NT2/D1 (cell line): ENCODE measurements around the gene FRMD4A.
"Not testable (repeated sequence)": the region's sequence is repeated elsewhere in the genome, so short reads cannot be mapped to it uniquely, and the experiment has no call there.

Source experiments
- DNase-seq: peaks from one replicate; pipeline ENCODE4 v3.0.0-alpha.2; 2011; ENCODE audit warnings: low read depth, low spot score
- H3K27me3 ChIP-seq: 2 replicates; pipeline ENCODE4 v1.6.0; 2011; ENCODE audit warnings: mild to moderate bottlenecking; ENCODE audit not compliant: insufficient read length, insufficient read depth
- H3K36me3 ChIP-seq: 2 replicates; pipeline ENCODE4 v1.6.1; 2011; ENCODE audit warnings: mild to moderate bottlenecking, low read length, mixed read lengths; ENCODE audit not compliant: insufficient read depth, insufficient read length
- H3K4me1 ChIP-seq: 2 replicates; pipeline ENCODE4 v1.5.1; 2011; ENCODE audit not compliant: insufficient read depth, insufficient read length
- H3K4me3 ChIP-seq: 2 replicates; pipeline ENCODE4 v1.5.1; 2011; ENCODE audit warnings: low read depth; ENCODE audit not compliant: insufficient read length
- H3K9ac ChIP-seq: 2 replicates; pipeline ENCODE4 v1.6.0; 2011; ENCODE audit warnings: low read depth; ENCODE audit not compliant: insufficient read length
- H3K9me3 ChIP-seq: 2 replicates; pipeline ENCODE4 v1.5.1; 2011; ENCODE audit warnings: mild to moderate bottlenecking, low read length; ENCODE audit not compliant: insufficient read depth
- SUZ12 ChIP-seq: IDR thresholded peaks from 2 replicates; pipeline ENCODE4 v1.6.1; 2011; ENCODE audit not compliant: insufficient read length, insufficient read depth; ENCODE audit errors: extremely low read depth
- YY1 ChIP-seq: IDR thresholded peaks from 2 replicates; pipeline ENCODE4 v1.6.1; 2011; ENCODE audit not compliant: insufficient read length, insufficient read depth
- ZNF274 ChIP-seq: IDR thresholded peaks from 2 replicates; pipeline ENCODE4 v1.6.1; 2011; ENCODE audit warnings: mild to moderate bottlenecking, low read depth, low read length

Gene FRMD4A

DNA sequence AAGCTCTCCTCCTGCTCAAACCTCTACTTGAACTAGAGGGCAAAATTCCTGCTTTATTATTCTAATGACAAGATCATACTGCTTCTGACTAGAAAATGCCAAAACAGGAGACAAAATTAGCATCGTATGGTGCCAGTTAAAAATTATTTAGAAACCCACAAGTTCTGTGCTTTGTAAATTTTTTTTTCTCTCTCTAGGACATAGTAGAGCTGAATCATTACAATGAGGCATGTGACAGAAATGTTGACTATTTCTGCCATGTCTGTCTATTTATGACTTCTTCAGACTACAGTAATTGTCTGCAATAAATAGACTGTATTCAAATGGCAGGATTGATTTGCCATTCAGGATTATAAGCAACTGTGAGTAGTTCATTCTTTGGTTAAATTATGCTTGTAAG is 408.1 kb downstream of the FRMD4A start:
- no peaks in the 10 kb centered on the region for H3K27me3 ChIP-seq
- TF ChIP-seq ZNF274 = no peak
- TF ChIP-seq SUZ12 = no peak
- TF ChIP-seq YY1 = no peak
- H3K4me1 ChIP-seq = no peaks in the 10 kb centered on the region
- H3K9me3 ChIP-seq = no peaks in the 10 kb centered on the region
- H3K36me3 ChIP-seq = no peaks in the 10 kb centered on the region
- no peak overlapping the region for H3K4me3 ChIP-seq
- H3K9ac ChIP-seq = no peak overlapping the region
- no peak for DNase-seq

DNA sequence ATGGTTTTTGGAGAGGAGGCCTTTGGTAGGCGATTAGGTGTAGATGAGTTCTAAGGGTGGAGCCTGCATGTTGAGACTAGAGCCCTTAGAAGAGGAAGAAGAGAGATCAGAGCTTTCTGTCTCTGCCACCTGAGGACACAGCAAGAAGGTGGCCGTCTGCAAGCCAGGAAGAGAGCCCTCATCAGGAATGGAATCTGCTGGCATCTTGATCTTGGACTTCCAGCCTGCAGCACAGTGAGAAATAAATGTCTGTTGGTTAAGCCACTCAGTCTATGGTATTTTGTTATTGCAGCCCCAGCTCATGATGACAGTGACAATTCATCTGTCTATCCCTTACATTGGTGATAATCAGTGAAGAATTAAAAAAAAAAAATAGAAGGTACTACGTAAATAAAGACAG is 408.8 kb downstream of the FRMD4A start:
- H3K36me3 ChIP-seq = no peaks in the 10 kb centered on the region
- no peaks in the 10 kb centered on the region for H3K4me1 ChIP-seq
- no peak for TF ChIP-seq YY1
- no peak overlapping the region for H3K4me3 ChIP-seq
- H3K9me3 ChIP-seq = no peaks in the 10 kb centered on the region
- no peak overlapping the region for H3K9ac ChIP-seq
- no peak for DNase-seq
- H3K27me3 ChIP-seq = no peaks in the 10 kb centered on the region

DNA sequence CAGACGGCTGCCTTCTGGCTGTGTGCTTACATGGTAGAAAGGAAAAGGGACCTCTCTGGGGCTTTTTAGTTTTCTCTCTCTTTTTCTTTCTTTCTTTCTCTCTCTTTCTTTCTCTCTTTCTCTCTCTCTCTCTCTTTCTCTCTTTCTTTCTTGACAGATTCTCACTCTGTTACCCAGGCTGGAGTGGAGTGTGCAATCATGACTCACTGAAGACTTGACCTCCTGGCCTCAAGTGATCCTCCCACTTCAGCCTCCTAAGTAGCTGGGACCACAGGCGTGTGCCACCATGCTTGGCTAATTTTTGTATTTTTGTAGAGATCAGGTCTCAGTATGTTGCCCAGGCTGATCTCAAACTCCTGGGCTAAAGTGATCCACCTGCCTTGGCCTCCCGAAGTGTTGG is 409.6 kb downstream of the FRMD4A start:
- H3K36me3 ChIP-seq, H3K9ac ChIP-seq, DNase-seq, H3K4me3 ChIP-seq, H3K4me1 ChIP-seq, H3K9me3 ChIP-seq, H3K27me3 ChIP-seq: not testable (repeated sequence)

DNA sequence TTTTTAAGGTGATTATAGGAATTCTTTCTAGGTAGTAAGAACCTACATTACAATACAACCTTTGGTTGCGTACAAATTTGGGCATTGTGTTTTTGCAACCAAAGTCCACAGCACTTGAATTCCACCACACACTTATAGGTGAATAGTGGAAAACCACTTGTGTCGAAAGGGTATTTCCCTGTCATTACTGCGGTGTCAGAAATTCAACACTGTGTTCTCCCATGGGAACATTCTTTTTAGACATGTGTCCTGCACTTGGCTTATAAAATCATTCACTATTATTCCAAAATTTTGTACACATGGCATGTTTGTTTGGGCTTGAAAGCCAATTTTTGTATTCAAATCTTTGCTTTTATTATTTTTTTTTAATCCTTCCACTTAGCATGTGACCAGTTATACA is 410.3 kb downstream of the FRMD4A start:
- H3K9me3 ChIP-seq = no peaks in the 10 kb centered on the region
- H3K27me3 ChIP-seq = no peaks in the 10 kb centered on the region
- no peaks in the 10 kb centered on the region for H3K4me1 ChIP-seq
- H3K4me3 ChIP-seq = no peak overlapping the region
- no peak overlapping the region for H3K9ac ChIP-seq
- DNase-seq = no peak
- no peak for TF ChIP-seq YY1
- no peak for TF ChIP-seq ZNF274
- TF ChIP-seq SUZ12 = no peak
- H3K36me3 ChIP-seq = no peaks in the 10 kb centered on the region

DNA sequence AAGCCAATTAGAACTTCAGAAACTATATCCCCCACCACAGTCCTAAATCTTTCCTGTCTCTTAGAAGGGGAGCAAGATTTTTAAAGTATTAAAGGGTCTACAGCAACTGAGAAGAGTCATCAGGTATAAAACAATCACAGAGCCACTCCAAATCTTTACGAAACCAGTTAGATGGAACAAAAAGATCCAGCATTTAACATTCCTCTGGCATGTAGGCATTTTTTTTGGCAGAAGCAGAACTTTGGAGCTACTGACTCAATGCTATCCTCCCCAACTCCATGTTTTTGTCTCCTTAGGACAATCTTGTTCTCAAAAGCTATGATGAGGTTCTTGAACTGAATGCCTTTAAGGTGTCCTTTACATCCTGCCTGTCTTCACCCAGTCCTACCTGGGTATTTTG is 410.7 kb downstream of the FRMD4A start:
- H3K9me3 ChIP-seq = no peaks in the 10 kb centered on the region
- no peak overlapping the region for H3K4me3 ChIP-seq
- TF ChIP-seq YY1 = no peak
- TF ChIP-seq ZNF274 = no peak
- no peak for TF ChIP-seq SUZ12
- no peak for DNase-seq
- no peaks in the 10 kb centered on the region for H3K4me1 ChIP-seq
- H3K36me3 ChIP-seq = no peaks in the 10 kb centered on the region
- H3K27me3 ChIP-seq = no peaks in the 10 kb centered on the region
- no peak overlapping the region for H3K9ac ChIP-seq

DNA sequence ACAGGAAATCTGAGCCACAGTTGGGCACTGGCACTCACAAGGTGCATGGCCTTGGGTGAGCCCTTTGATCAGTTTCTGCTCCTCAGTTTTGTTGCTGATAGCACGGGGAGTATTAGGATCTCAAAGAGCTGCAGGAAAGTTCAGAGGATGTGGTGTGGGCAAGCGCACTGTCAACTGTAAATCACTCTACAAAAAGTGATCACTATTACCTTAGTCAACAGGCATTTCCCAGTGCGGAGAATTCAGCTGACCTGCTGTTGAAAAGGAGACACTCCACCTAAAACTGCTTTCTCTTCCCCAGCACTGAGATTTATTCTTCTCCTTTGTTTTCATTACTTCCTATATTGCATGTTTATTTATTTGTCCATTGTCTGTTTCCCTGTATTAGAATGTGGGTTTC is 412.9 kb downstream of the FRMD4A start:
- Histone ChIP-seq H3K27me3 (no peaks in the 10 kb centered on the region), H3K4me1 (no peaks in the 10 kb centered on the region), H3K9ac (no peak overlapping the region), H3K4me3 (no peak overlapping the region), H3K9me3 (no peaks in the 10 kb centered on the region), H3K36me3 (no peaks in the 10 kb centered on the region)
- no peak for DNase-seq
- TF ChIP-seq ZNF274 (no peak), YY1 (no peak), SUZ12 (no peak)

DNA sequence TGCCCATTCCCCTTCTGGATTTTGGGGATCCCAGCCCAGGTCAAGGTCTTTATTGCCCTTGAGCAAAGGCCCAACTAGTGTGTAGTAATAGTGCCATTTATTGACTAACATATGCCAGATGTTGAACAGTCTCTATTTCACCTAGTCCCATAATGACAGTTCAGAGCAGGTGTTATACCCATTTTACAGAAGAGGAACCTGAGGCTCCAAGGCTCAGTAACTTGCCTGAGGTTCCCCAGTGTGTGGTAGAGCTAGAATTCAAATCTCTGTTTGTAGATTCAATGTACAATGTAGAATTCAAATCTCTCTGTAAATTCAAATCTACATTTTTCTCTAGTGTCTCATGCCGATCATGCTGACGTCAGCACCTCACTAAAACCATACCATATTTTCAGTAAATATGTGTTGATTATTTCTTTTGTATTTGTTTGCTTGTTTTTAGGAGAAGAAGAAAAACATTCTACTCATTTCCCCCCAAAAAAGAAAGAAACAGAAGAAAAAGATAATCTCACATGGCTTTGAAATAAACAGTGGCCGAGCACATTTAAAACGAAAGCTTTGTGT is 414.3 kb downstream of the FRMD4A start:
- no peak overlapping the region for H3K4me3 ChIP-seq
- H3K9ac ChIP-seq = no peak overlapping the region
- no peaks in the 10 kb centered on the region for H3K36me3 ChIP-seq
- H3K9me3 ChIP-seq = no peaks in the 10 kb centered on the region
- DNase-seq = no peak
- no peaks in the 10 kb centered on the region for H3K27me3 ChIP-seq
- H3K4me1 ChIP-seq = no peaks in the 10 kb centered on the region
- TF ChIP-seq SUZ12 (no peak), YY1 (no peak), ZNF274 (no peak)

DNA sequence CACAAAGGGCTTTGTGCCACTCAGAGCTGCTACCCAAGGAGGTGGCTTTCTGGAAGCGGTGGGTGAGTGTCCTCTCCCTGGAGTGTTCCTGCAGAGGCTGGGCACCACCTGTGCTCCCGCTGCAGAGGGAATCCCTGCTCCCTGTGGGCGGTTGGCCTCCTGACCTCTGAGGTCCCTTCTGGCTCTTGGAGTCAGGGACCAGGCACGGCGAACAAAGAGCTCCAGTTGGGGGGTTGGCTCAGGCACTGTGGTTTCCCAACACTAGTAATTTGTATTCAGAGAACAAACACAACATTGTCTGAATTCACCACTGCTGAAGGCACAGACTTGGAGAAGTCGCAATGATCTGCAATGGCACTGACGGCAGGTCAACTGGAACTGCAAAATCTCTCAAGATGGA is 415.0 kb downstream of the FRMD4A start:
- Histone ChIP-seq H3K27me3 (no peaks in the 10 kb centered on the region), H3K4me1 (no peaks in the 10 kb centered on the region), H3K4me3 (no peak overlapping the region), H3K9me3 (no peaks in the 10 kb centered on the region), H3K36me3 (no peaks in the 10 kb centered on the region), H3K9ac (no peak overlapping the region)
- no peak for DNase-seq
- TF ChIP-seq YY1 (no peak), ZNF274 (no peak), SUZ12 (no peak)
